Neural cell (in vitro differentiated cells): Measurements from ENCODE around the gene VWA8.

Experiments
- EP300 ChIP-seq: fragments of 450-650 bp; conservative IDR thresholded peaks from 2 replicates; pipeline ENCODE4 v1.6.1; 2014; ENCODE audit warnings: antibody characterized with exemption, mild to moderate bottlenecking, moderate library complexity; ENCODE audit not compliant: poor library complexity, severe bottlenecking
- EZH2 ChIP-seq: fragments of 200-600, 300-800 bp; shearing (Covaris generic), sonication (generic); IDR thresholded peaks from 2 replicates; pipeline ENCODE4 v1.6.1; 2014; ENCODE audit warnings: antibody characterized with exemption, low read length, borderline replicate concordance, mild to moderate bottlenecking; ENCODE audit not compliant: insufficient read depth, poor library complexity, severe bottlenecking
- MXI1 ChIP-seq: fragments of 450-650 bp; conservative IDR thresholded peaks from 2 replicates; pipeline ENCODE4 v1.6.1; 2014; ENCODE audit warnings: antibody characterized with exemption, mild to moderate bottlenecking; ENCODE audit not compliant: poor library complexity, severe bottlenecking
- POLR2AphosphoS5 ChIP-seq: IDR thresholded peaks from 2 replicates; pipeline ENCODE4 v1.6.1; 2012
- RAD21 ChIP-seq: fragments of 450-650 bp; conservative IDR thresholded peaks from 2 replicates; pipeline ENCODE4 v1.6.1; 2014; ENCODE audit warnings: antibody characterized with exemption, mild to moderate bottlenecking, moderate library complexity
- TAF1 ChIP-seq: IDR thresholded peaks from 2 replicates; pipeline ENCODE4 v1.6.1; 2012; ENCODE audit warnings: low read depth
- TF ChIP-seq, protein P1 (sequence below): fragments of 450-650 bp; IDR thresholded peaks from 2 replicates; pipeline ENCODE4 v1.5.1; 2014; ENCODE audit warnings: antibody characterized with exemption, mild to moderate bottlenecking, moderate library complexity; ENCODE audit not compliant: poor library complexity, severe bottlenecking
- TF ChIP-seq, protein P2 (sequence below): IDR thresholded peaks from 2 replicates; pipeline ENCODE4 v1.6.1; 2012; ENCODE audit warnings: borderline replicate concordance

DNA sequence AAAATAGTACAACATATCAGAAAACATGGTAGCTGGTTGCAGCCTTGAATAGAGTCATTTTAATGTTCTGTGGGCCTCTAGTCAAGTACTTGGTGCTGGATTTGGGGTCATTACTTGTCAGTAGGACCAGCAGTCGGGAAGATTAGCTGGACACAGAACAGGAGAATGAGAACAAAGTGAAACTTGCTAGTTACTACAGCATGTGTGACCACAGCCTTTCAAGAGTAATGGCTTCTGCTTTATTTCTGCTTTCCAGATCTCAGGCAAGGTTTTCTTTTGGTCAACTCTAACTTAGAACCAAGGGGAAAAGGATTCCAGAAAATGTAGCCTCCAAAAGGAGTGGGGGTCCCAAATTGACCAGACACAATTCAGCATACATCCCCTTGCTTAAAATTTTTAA lies 17.1 kb upstream of the VWA8 start:
- TF ChIP-seq, protein P1, sequence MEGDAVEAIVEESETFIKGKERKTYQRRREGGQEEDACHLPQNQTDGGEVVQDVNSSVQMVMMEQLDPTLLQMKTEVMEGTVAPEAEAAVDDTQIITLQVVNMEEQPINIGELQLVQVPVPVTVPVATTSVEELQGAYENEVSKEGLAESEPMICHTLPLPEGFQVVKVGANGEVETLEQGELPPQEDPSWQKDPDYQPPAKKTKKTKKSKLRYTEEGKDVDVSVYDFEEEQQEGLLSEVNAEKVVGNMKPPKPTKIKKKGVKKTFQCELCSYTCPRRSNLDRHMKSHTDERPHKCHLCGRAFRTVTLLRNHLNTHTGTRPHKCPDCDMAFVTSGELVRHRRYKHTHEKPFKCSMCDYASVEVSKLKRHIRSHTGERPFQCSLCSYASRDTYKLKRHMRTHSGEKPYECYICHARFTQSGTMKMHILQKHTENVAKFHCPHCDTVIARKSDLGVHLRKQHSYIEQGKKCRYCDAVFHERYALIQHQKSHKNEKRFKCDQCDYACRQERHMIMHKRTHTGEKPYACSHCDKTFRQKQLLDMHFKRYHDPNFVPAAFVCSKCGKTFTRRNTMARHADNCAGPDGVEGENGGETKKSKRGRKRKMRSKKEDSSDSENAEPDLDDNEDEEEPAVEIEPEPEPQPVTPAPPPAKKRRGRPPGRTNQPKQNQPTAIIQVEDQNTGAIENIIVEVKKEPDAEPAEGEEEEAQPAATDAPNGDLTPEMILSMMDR = no peak
- no peak for TF ChIP-seq RAD21
- TF ChIP-seq MXI1 = no peak
- TF ChIP-seq POLR2AphosphoS5 = no peak
- TF ChIP-seq EZH2 = no peak
- TF ChIP-seq TAF1 = no peak
- TF ChIP-seq, protein P2, sequence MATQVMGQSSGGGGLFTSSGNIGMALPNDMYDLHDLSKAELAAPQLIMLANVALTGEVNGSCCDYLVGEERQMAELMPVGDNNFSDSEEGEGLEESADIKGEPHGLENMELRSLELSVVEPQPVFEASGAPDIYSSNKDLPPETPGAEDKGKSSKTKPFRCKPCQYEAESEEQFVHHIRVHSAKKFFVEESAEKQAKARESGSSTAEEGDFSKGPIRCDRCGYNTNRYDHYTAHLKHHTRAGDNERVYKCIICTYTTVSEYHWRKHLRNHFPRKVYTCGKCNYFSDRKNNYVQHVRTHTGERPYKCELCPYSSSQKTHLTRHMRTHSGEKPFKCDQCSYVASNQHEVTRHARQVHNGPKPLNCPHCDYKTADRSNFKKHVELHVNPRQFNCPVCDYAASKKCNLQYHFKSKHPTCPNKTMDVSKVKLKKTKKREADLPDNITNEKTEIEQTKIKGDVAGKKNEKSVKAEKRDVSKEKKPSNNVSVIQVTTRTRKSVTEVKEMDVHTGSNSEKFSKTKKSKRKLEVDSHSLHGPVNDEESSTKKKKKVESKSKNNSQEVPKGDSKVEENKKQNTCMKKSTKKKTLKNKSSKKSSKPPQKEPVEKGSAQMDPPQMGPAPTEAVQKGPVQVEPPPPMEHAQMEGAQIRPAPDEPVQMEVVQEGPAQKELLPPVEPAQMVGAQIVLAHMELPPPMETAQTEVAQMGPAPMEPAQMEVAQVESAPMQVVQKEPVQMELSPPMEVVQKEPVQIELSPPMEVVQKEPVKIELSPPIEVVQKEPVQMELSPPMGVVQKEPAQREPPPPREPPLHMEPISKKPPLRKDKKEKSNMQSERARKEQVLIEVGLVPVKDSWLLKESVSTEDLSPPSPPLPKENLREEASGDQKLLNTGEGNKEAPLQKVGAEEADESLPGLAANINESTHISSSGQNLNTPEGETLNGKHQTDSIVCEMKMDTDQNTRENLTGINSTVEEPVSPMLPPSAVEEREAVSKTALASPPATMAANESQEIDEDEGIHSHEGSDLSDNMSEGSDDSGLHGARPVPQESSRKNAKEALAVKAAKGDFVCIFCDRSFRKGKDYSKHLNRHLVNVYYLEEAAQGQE = no peak
- no peak for TF ChIP-seq EP300
